ENCODE measurements around the gene CACHD1.

GRCh38 chr1:64516803-64517568, 47.1 kb downstream of the CACHD1 start:
- TF ChIP-seq CTCF (IDR thresholded peaks at IDR 0.05) (no peak), POLR2AphosphoS5 (IDR thresholded peaks at IDR 0.05; ENCODE audit: low read depth, low read length) (no peak)
